OCI-LY7 (cell line): ENCODE measurements around the gene RBM4. TPM values are rescaled to one million over a fixed set of nuclear protein-coding genes. Genes with fewer than 3 reads are reported as not detected.

Experiments used
- BruUV-seq: library from RNA; stranded (reverse); fragments of 400-500 nt; replicated peaks from 2 replicates; lab custom pipeline; 2021; lab: Mats Ljungman, UMichigan
- CTCF ChIA-PET: fragments of 300-600 bp; sonication (Branson Sonifier 250); formaldehyde crosslinking; loops from one replicate; lab custom pipeline; 2022; ENCODE audit warnings: antibody characterized with exemption; ENCODE audit not compliant: unreplicated experiment; lab: Charles Lee
- POLR2A ChIA-PET: fragments of 300-600 bp; sonication (Branson Sonifier 250); formaldehyde crosslinking; loops from one replicate; lab custom pipeline; 2022; ENCODE audit warnings: antibody characterized with exemption; lab: Charles Lee
- DNase-seq: peaks from one replicate; pipeline ENCODE4 v3.0.0-alpha.2; 2015; ENCODE audit warnings: low spot score
- H2AFZ ChIP-seq: fragments of 200-600 bp; sonication (generic), shearing (Covaris generic); 2 replicates; pipeline ENCODE4 v1.6.1; 2014; ENCODE audit warnings: mild to moderate bottlenecking, antibody characterized with exemption, low read length, moderate library complexity
- H3K27ac ChIP-seq: fragments of 200-600 bp; sonication (generic); 2 replicates; pipeline ENCODE4 v1.5.1; 2014; ENCODE audit warnings: mixed run types, low read depth, mild to moderate bottlenecking, moderate library complexity, low read length, inconsistent platforms; ENCODE audit not compliant: poor library complexity, severe bottlenecking
- H3K36me3 ChIP-seq: fragments of 200-600 bp; sonication (generic); 2 replicates; pipeline ENCODE4 v1.6.1; 2014; ENCODE audit warnings: mild to moderate bottlenecking, antibody characterized with exemption, low read length, moderate library complexity, mixed read lengths; ENCODE audit not compliant: insufficient read depth
- H3K4me1 ChIP-seq: fragments of 200-600 bp; sonication (generic); 2 replicates; pipeline ENCODE4 v1.5.1; 2014; ENCODE audit warnings: mild to moderate bottlenecking, low read length; ENCODE audit not compliant: insufficient read depth, poor library complexity, severe bottlenecking
- H3K4me2 ChIP-seq: fragments of 200-600 bp; sonication (generic); 2 replicates; pipeline ENCODE4 v1.6.1; 2014; ENCODE audit warnings: mild to moderate bottlenecking, low read length
- H3K4me3 ChIP-seq: fragments of 200-600 bp; sonication (generic); 2 replicates; pipeline ENCODE4 v1.5.1; 2014; ENCODE audit warnings: mild to moderate bottlenecking, low read depth, low read length; ENCODE audit not compliant: poor library complexity, severe bottlenecking
- H3K79me2 ChIP-seq: fragments of 200-600 bp; sonication (generic); 2 replicates; pipeline ENCODE4 v1.6.1; 2016; ENCODE audit warnings: low read depth, mild to moderate bottlenecking, low read length, moderate library complexity, mixed read lengths; ENCODE audit not compliant: insufficient read depth
- H3K9me2 ChIP-seq: fragments of 200-600 bp; sonication (generic); 2 replicates; pipeline ENCODE4 v1.6.1; 2016; ENCODE audit warnings: mild to moderate bottlenecking, low read length, mixed read lengths; ENCODE audit not compliant: insufficient read depth
- H3K9me3 ChIP-seq: fragments of 200-600 bp; sonication (generic); 2 replicates; pipeline ENCODE4 v1.6.1; 2014; ENCODE audit warnings: mild to moderate bottlenecking, mixed run types, low read length, mixed read lengths
- H4K20me1 ChIP-seq: fragments of 200-600 bp; sonication (generic); 2 replicates; pipeline ENCODE4 v1.6.1; 2014; ENCODE audit warnings: mild to moderate bottlenecking, antibody characterized with exemption, low read length, moderate library complexity, mixed read lengths; ENCODE audit not compliant: insufficient read depth
- EZH2phosphoT487 ChIP-seq: fragments of 200-600 bp; sonication (generic); IDR thresholded peaks from 2 replicates; pipeline ENCODE4 v1.6.1; 2018; ENCODE audit warnings: low read depth, borderline replicate concordance, mild to moderate bottlenecking, mixed run types, antibody characterized with exemption, low read length, moderate library complexity, mixed read lengths
- intact Hi-C: fragments of 100-400 bp; cut with micrococcal nuclease; formaldehyde crosslinking; loops from one replicate; pipeline ENCODE4 v1.10.0; 2022; ENCODE audit not compliant: unreplicated experiment
- total RNA-seq, 2 experiments: library from RNA; depleted of rRNA in 1 of 2; stranded (reverse); fragments of >200 nt in 1 of 2; shearing (Covaris generic) in 1 of 2; gene quantifications; 2 replicates each; pipeline ENCODE4 v1.2.3, GENCODE V29; 2014 to 2022
- TF ChIP-seq, protein P1 (sequence below): fragments of 200-600 bp; sonication (generic); conservative IDR thresholded peaks from 2 replicates; pipeline ENCODE4 v1.5.1; 2014; ENCODE audit warnings: mild to moderate bottlenecking, antibody characterized with exemption, low read length, moderate library complexity, mixed read lengths

Gene RBM4
- total RNA-seq, 2 experiments from 2014 or later, result 66.0 to 139 TPM

- no peaks in the 10 kb centered on the region for H3K36me3 ChIP-seq
- DNase-seq, result no peak
- peaks cover 29% of the 10 kb centered on the region for H3K4me1 ChIP-seq
- H3K9me3 ChIP-seq, result no peaks in the 10 kb centered on the region
- no peaks in the 10 kb centered on the region for H4K20me1 ChIP-seq
- intact Hi-C loops, result loop anchor here (2.0 to 5.0 kb wide), 2 partner anchors 23 to 84 kb away; partner anchors contain the start of genes RBM14 and RBM4B
- peak overlapping the region; percentile 68; the same call in 1 of the 2 replicates for H2AFZ ChIP-seq
- no peak overlapping the region for H3K27ac ChIP-seq
- ChIA-PET CTCF (interaction anchor here (0.9 kb wide), 1 partner anchor 24 kb away, joined by 6 read pairs; no protein-coding TSS in a partner anchor), POLR2A (interaction anchor here (0.7 to 1.1 kb wide), 4 partner anchors 13 to 83 kb away, joined by 3 to 4 read pairs (median 4); partner anchors contain the start of gene ZDHHC24)
- no peaks in the 10 kb centered on the region for H3K9me2 ChIP-seq
- H3K4me2 ChIP-seq, result peak overlapping the region; percentile 95
- peaks cover 5% of the 10 kb centered on the region; the same call in 1 of the 2 replicates for H3K79me2 ChIP-seq
- BruUV-seq, result no TSS peak
- peak overlapping the region; percentile 73 for H3K4me3 ChIP-seq
- TF ChIP-seq EZH2phosphoT487, result no peak
- TF ChIP-seq, protein P1, sequence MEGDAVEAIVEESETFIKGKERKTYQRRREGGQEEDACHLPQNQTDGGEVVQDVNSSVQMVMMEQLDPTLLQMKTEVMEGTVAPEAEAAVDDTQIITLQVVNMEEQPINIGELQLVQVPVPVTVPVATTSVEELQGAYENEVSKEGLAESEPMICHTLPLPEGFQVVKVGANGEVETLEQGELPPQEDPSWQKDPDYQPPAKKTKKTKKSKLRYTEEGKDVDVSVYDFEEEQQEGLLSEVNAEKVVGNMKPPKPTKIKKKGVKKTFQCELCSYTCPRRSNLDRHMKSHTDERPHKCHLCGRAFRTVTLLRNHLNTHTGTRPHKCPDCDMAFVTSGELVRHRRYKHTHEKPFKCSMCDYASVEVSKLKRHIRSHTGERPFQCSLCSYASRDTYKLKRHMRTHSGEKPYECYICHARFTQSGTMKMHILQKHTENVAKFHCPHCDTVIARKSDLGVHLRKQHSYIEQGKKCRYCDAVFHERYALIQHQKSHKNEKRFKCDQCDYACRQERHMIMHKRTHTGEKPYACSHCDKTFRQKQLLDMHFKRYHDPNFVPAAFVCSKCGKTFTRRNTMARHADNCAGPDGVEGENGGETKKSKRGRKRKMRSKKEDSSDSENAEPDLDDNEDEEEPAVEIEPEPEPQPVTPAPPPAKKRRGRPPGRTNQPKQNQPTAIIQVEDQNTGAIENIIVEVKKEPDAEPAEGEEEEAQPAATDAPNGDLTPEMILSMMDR, result no peak
Observed at GRCh38 chr11:66593650-66594049, 44.9 kb upstream of the RBM4 start.

DNA sequence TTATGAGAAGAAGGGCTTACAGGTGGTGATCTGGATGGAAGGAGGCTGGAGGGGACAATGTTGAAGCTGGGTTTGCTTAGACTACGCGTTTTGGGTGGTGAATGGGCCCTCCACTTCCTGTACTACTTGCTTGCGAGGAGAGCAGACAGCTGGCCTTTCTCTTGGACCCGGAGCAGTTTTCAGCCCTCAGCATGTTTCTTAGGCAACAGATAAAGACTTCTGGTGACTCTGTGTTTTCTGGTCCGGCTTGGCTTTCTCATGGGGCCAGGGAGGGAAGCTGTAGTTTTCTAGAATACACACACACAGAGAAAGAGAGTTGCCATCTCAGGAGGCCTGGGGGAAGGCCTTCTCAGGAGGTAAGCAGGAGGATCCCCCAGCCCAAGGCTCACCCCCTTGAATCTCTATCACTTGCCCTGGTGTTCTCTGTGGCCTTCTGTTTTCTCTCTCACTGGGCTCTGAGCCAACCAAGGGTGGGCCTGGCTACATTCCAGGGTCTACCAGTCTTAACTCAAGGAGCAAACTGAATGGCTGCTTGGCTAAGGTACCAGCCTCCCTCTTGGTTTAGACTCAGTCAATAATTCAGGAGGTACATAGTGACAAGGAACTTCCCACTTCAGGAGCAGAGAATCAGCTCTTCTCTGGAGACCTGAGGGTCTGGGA, 43.1 kb upstream of the RBM4 start:
- POLR2A ChIA-PET, result interaction anchor here (0.9 to 1.2 kb wide), 3 partner anchors 11 to 48 kb away, joined by 3 to 6 read pairs (median 3); no protein-coding TSS in a partner anchor
- BruUV-seq, result no TSS peak
- peaks cover 5% of the 10 kb centered on the region; the same call in 1 of the 2 replicates for H3K79me2 ChIP-seq
- no peaks in the 10 kb centered on the region for H4K20me1 ChIP-seq
- H3K4me1 ChIP-seq, result peaks cover 35% of the 10 kb centered on the region
- TF ChIP-seq EZH2phosphoT487, result no peak
- TF ChIP-seq, protein P1, result no peak
- no peak overlapping the region for H2AFZ ChIP-seq
- H3K36me3 ChIP-seq, result peaks cover 13% of the 10 kb centered on the region; the same call in 1 of the 2 replicates
- CTCF ChIA-PET, result interaction anchor here (0.6 kb wide), 1 partner anchor 43 kb away, joined by 3 read pairs; no protein-coding TSS in a partner anchor
- DNase-seq, result no peak
- peak overlapping the region; percentile 53 for H3K4me2 ChIP-seq
- H3K27ac ChIP-seq, result peak overlapping the region; percentile 18
- no peaks in the 10 kb centered on the region for H3K9me3 ChIP-seq
- H3K9me2 ChIP-seq, result no peaks in the 10 kb centered on the region
- H3K4me3 ChIP-seq, result peak overlapping the region; percentile 25
- intact Hi-C loops, result no loop called here

- peaks cover 41% of the 10 kb centered on the region for H3K4me1 ChIP-seq
- intact Hi-C loops, result no loop called here
- no peak overlapping the region for H3K27ac ChIP-seq
- TF ChIP-seq, protein P1, result no peak
- no peak for TF ChIP-seq EZH2phosphoT487
- H3K4me2 ChIP-seq, result no peak overlapping the region
- DNase-seq, result no peak
- POLR2A ChIA-PET, result interaction anchor here (0.8 kb wide), 1 partner anchor 12 kb away, joined by 3 read pairs; no protein-coding TSS in a partner anchor
- no peak overlapping the region for H3K4me3 ChIP-seq
- CTCF ChIA-PET, result no interaction called here
- no peaks in the 10 kb centered on the region for H4K20me1 ChIP-seq
- no TSS peak for BruUV-seq
- peaks cover 19% of the 10 kb centered on the region for H3K36me3 ChIP-seq
- H2AFZ ChIP-seq, result no peak overlapping the region
- H3K9me2 ChIP-seq, result no peaks in the 10 kb centered on the region
- H3K79me2 ChIP-seq, result no peaks in the 10 kb centered on the region
- no peaks in the 10 kb centered on the region for H3K9me3 ChIP-seq
Observed at GRCh38 chr11:66598993-66599392, 39.5 kb upstream of the RBM4 start.
